ENCODE data around the gene UBB. TPM values are rescaled to one million over a fixed set of nuclear protein-coding genes. Genes with fewer than 3 reads are reported as not detected.
"Not testable (repeated sequence)": the region's sequence is repeated elsewhere in the genome, so short reads cannot be mapped to it uniquely, and the experiment has no call there.

UBB gene
- total RNA-seq, 1 experiment from 2014 or later: 1,097 TPM

DNA sequence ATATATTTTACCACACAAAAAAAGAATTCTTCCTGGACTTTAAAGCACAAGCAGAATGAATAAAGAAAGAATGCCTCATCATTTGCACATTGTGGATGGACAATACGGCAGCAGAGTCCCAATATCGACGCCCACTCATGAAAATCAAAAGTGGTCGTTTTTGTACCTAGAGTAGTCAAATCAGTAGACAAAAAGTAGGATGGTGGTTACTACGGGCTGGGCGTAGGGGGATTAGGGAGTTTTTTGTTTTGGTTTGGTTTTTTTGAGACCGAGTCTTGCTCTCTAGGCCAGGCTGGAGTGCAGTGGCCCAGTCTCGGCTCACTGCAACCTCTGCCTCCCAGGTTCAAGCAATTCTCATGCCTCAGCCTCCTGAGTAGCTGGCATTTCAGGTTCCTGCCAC, 19.0 kb upstream of the UBB start:
- Histone ChIP-seq H3K27me3 (no peaks in the 10 kb centered on the region), H3K4me3 (no peak overlapping the region), H3K9me3 (no peaks in the 10 kb centered on the region), H3K36me3 (no peaks in the 10 kb centered on the region)
- no peak for DNase-seq

- DNase-seq: peak; percentile 52
- no peak overlapping the region for H3K4me3 ChIP-seq
- no peaks in the 10 kb centered on the region for H3K36me3 ChIP-seq
- no peaks in the 10 kb centered on the region for H3K9me3 ChIP-seq
- H3K27me3 ChIP-seq: no peaks in the 10 kb centered on the region
These were observed 16.9 kb upstream of the UBB start for GRCh38 chr17:16363749-16364536.

- Histone ChIP-seq H3K9me3 (no peaks in the 10 kb centered on the region), H3K4me3 (no peak overlapping the region), H3K27me3 (no peaks in the 10 kb centered on the region), H3K36me3 (no peaks in the 10 kb centered on the region)
- no peak for DNase-seq
These were observed 16.3 kb upstream of the UBB start for GRCh38 chr17:16364625-16365024.

DNA sequence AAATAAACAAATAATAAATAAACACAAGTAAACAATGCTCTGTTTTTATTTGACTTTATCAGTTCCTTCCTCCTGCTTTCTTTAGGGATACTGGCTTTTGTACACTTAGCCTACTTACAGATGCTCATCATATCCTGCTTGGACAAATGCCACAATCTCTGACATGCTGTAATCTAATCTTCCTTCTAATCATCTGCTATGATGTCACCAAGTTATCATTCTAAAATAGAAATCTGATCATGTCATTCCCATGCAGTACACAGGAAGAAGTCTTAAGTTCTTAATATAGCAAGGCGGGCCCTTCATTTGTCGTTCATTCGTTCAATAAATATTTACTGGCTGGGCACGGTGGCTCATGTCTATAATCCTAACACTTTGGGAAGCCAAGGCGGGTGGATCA, 9.1 kb upstream of the UBB start:
- Histone ChIP-seq H3K36me3 (no peaks in the 10 kb centered on the region), H3K4me3 (no peak overlapping the region), H3K27me3 (no peaks in the 10 kb centered on the region), H3K9me3 (no peaks in the 10 kb centered on the region)
- DNase-seq: no peak

DNA sequence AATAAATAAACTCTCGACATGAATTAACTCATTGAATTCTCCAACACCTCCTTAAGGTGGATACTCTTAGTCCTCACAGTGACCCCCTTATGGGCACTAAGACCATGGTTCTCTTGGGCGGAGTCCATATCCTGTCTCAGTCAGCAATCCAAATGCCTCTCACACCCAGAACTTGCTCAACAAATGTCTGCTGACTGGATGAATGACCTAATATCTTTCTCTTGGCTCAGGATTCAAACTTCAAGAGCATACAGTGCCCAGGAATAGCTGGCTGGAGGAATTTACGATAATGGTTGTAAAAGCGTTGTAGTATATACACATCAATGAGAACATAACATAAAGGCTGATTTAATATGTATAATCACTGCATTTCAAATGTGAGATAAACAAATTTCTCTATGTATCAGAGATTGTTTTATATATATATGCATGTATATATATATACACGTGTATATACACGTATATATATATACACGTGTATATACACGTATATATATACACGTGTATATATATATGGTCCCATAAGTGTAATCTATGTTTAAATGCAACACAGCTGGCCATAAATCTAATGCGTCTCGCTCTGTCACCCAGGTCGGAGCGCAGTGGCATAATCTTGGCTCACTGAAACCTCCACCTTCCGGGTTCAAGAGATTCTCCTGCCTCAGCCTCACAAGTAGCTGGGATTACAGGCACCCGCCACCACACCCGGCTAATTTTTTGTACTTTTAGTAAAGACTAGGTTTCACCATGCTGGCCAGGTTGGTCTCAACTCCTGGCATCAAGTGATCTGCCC, 6.5 kb upstream of the UBB start:
- no peaks in the 10 kb centered on the region for H3K9me3 ChIP-seq
- DNase-seq: peak; percentile 62
- H3K4me3 ChIP-seq: no peak overlapping the region
- H3K36me3 ChIP-seq: no peaks in the 10 kb centered on the region
- H3K27me3 ChIP-seq: no peaks in the 10 kb centered on the region

GRCh38 chr17:16377941-16378341, 3.0 kb upstream of the UBB start:
- DNase-seq: no peak
- H3K4me3 ChIP-seq: no peak overlapping the region
- no peaks in the 10 kb centered on the region for H3K27me3 ChIP-seq
- H3K36me3 ChIP-seq: peaks cover 12% of the 10 kb centered on the region
- H3K9me3 ChIP-seq: no peaks in the 10 kb centered on the region

DNA sequence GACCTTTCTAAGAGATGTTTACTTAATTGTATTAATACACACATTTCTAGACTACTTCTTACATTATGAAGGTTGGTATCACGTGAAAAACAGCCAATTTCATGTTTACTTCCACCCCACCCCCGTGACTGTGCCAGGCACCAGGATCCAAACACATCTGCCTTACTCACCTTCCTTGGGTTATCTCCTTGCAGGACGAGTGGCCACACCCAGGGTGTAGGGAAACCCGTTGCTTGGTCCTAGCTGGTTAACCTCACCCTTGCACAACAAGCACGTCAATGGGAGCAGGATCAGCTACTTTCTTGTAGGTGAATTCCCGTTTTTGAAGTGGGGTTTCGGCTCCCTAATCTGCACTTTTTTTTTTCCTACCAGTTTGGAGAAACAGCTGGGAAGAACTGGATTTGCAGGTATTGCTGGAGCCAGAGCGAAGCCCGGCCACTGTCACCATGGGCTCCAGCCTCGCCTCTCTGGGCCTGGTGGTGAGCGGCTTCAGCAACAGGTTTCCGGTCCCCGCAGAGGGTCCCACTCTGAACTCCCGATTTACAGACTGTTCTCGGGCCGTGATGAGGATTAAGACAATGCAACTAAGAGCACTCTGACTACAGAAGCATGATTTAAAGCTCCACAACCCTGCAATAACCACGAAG, 2.1 kb upstream of the UBB start:
- H3K27me3 ChIP-seq: no peaks in the 10 kb centered on the region
- no peak for DNase-seq
- no peak overlapping the region for H3K4me3 ChIP-seq
- no peaks in the 10 kb centered on the region for H3K9me3 ChIP-seq
- H3K36me3 ChIP-seq: peaks cover 17% of the 10 kb centered on the region

GRCh38 chr17:16379654-16380053, 1.2 kb upstream of the UBB start:
- Histone ChIP-seq H3K27me3 (no peaks in the 10 kb centered on the region), H3K36me3 (peaks cover 17% of the 10 kb centered on the region), H3K9me3 (no peaks in the 10 kb centered on the region), H3K4me3 (no peak overlapping the region)
- no peak for DNase-seq

- Histone ChIP-seq H3K36me3 (peaks cover 17% of the 10 kb centered on the region), H3K27me3 (no peaks in the 10 kb centered on the region), H3K4me3 (peak overlapping the region; percentile 80), H3K9me3 (no peaks in the 10 kb centered on the region)
- no peak for DNase-seq
These were observed 567 bp downstream of the UBB start for GRCh38 chr17:16381496-16381820.

GRCh38 chr17:16383216-16383615, 2.3 kb downstream of the UBB start:
- no peak for DNase-seq
- Histone ChIP-seq H3K9me3 (no peaks in the 10 kb centered on the region), H3K27me3 (no peaks in the 10 kb centered on the region), H3K4me3 (peak overlapping the region; percentile 80; the same call in 1 of the 2 replicates), H3K36me3 (peaks cover 17% of the 10 kb centered on the region)

DNA sequence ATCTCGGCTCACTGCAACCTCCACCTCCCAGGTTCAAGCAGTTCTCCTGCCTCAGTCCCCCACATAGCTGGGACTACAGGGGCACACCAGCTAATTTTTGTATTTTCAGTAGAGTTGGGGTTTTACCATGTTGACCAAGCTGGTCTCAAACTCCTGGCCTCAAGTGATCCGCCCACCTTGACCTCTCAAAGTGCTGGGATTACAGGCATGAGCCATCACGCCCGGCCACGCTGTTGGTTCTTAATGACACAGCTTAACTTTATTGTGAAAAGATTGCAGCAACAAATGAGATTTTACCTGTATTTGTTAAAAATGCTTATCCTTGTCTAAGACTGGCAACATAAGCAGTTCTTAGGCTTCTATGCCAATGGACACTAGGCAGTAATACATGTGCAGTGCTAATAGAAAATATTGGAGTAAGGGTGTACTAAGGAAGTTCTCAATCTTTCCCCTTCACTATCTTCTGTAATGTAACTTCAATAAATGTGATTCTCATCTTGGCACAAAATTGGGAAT, 2.9 kb downstream of the UBB start:
- Histone ChIP-seq H3K9me3 (no peaks in the 10 kb centered on the region), H3K36me3 (peaks cover 17% of the 10 kb centered on the region), H3K27me3 (no peaks in the 10 kb centered on the region), H3K4me3 (no peak overlapping the region)
- DNase-seq: no peak

GRCh38 chr17:16384557-16384956, 3.7 kb downstream of the UBB start:
- Histone ChIP-seq H3K27me3 (no peaks in the 10 kb centered on the region), H3K9me3 (no peaks in the 10 kb centered on the region), H3K36me3 (peaks cover 17% of the 10 kb centered on the region), H3K4me3 (no peak overlapping the region)
- no peak for DNase-seq

- not testable (repeated sequence) for DNase-seq, H3K9me3 ChIP-seq, H3K27me3 ChIP-seq, H3K4me3 ChIP-seq
- peaks cover 17% of the 10 kb centered on the region for H3K36me3 ChIP-seq
These were observed 5.2 kb downstream of the UBB start for GRCh38 chr17:16386126-16386507.

- DNase-seq: no peak
- Histone ChIP-seq H3K27me3 (no peaks in the 10 kb centered on the region), H3K36me3 (no peaks in the 10 kb centered on the region), H3K4me3 (no peak overlapping the region), H3K9me3 (no peaks in the 10 kb centered on the region)
These were observed 10.6 kb downstream of the UBB start for GRCh38 chr17:16391451-16391850.

DNA sequence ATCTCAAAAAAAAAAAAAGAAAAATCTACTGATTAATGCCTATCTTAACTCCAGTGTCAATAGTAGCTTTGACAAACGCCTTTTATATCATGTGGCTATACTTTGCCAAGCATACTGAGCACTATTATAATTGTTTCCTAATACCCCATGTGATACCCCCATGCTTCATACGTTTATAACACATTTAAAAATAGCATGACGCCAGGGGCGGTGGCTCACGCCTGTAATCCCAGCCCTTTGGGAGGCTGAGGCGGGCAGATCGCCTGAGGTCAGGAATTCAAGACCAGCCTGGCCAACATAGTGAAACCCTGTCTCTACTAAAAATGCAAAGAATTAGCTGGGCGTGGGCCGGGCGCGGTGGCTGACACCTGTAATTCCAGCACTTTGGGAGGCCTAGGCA, 11.6 kb downstream of the UBB start:
- not testable (repeated sequence) for H3K27me3 ChIP-seq, DNase-seq, H3K4me3 ChIP-seq, H3K9me3 ChIP-seq, H3K36me3 ChIP-seq

- H3K36me3 ChIP-seq, H3K4me3 ChIP-seq, H3K9me3 ChIP-seq, H3K27me3 ChIP-seq, DNase-seq: not testable (repeated sequence)
These were observed 15.0 kb downstream of the UBB start for GRCh38 chr17:16395887-16396286.

GRCh38 chr17:16396693-16397092, 15.8 kb downstream of the UBB start:
- not testable (repeated sequence) for H3K27me3 ChIP-seq, H3K4me3 ChIP-seq, H3K9me3 ChIP-seq, DNase-seq, H3K36me3 ChIP-seq

Data from MG63 (cell line).